GM19043 (cell line): Measurements from ENCODE around the gene ZNF609.

Experiments used
- ATAC-seq: cut with Tn5 transposase; IDR thresholded peaks from one replicate; pipeline ENCODE4 v1.9.1; 2021; ENCODE audit warnings: low read depth; ENCODE audit not compliant: unreplicated experiment

Gene ZNF609, protein sequence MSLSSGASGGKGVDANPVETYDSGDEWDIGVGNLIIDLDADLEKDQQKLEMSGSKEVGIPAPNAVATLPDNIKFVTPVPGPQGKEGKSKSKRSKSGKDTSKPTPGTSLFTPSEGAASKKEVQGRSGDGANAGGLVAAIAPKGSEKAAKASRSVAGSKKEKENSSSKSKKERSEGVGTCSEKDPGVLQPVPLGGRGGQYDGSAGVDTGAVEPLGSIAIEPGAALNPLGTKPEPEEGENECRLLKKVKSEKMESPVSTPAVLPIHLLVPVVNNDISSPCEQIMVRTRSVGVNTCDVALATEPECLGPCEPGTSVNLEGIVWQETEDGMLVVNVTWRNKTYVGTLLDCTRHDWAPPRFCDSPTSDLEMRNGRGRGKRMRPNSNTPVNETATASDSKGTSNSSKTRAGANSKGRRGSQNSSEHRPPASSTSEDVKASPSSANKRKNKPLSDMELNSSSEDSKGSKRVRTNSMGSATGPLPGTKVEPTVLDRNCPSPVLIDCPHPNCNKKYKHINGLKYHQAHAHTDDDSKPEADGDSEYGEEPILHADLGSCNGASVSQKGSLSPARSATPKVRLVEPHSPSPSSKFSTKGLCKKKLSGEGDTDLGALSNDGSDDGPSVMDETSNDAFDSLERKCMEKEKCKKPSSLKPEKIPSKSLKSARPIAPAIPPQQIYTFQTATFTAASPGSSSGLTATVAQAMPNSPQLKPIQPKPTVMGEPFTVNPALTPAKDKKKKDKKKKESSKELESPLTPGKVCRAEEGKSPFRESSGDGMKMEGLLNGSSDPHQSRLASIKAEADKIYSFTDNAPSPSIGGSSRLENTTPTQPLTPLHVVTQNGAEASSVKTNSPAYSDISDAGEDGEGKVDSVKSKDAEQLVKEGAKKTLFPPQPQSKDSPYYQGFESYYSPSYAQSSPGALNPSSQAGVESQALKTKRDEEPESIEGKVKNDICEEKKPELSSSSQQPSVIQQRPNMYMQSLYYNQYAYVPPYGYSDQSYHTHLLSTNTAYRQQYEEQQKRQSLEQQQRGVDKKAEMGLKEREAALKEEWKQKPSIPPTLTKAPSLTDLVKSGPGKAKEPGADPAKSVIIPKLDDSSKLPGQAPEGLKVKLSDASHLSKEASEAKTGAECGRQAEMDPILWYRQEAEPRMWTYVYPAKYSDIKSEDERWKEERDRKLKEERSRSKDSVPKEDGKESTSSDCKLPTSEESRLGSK (N-terminal part only)

DNA sequence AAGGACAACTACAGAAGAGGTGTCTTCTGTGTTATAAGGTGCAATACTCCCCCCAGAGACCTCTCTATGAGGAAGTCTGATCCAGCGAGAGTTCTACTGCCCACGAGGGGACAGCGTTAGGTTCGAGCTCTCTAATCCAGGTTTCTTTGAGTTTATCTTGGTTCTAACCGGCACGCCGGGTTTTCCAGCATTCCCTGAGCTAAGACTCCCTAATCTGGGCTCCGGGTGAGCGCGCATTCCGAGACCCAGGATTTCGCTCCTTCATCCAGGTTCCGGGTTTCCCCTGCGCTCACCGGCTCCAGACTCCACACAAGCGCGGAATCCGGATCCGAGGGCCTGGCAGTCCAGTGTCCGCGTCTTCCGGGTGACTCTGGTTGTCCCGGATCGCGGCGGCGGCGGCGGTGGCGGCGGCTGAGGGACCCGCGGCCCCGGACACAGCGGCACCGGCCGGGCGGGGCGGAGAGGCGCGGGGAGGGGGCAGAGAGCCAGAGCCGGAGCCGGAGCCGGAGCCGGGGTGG is at the start of gene ZNF609:
ZNF609 (plus strand) TSS at position 373 of the 518 bp plus-strand sequence. CDS start 38,842 bp downstream, outside the sequence.
- peak; percentile 41 for ATAC-seq

- ATAC-seq: no peak
Observed at GRCh38 chr15:64412216-64412615, 48.2 kb upstream of the ZNF609 start.

GRCh38 chr15:64422697-64423096 is 37.7 kb upstream of the ZNF609 start:
- ATAC-seq: no peak

DNA sequence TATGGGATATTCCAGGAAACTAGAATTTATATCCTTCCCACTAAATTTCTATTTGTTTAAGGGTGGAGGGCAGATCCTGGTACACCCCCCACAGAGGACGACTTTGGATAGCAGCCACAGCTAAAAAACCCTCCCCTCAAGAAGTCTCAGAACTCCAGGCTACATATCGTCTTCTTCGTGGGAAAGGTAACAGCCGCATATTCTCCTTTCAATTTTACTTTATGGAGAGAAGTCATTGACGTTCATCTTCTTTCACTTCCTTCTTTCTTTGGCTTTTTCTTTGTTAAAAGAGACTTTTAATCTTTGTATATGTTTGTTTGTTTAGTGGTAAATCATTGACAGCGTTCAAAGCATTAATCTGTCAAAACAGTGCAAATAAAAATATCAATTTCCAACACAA is 36.4 kb upstream of the ZNF609 start:
- ATAC-seq: no peak

- no peak for ATAC-seq
Observed at GRCh38 chr15:64425221-64425620, 35.2 kb upstream of the ZNF609 start.

GRCh38 chr15:64426845-64427465 is 33.4 kb upstream of the ZNF609 start:
- ATAC-seq: no peak

DNA sequence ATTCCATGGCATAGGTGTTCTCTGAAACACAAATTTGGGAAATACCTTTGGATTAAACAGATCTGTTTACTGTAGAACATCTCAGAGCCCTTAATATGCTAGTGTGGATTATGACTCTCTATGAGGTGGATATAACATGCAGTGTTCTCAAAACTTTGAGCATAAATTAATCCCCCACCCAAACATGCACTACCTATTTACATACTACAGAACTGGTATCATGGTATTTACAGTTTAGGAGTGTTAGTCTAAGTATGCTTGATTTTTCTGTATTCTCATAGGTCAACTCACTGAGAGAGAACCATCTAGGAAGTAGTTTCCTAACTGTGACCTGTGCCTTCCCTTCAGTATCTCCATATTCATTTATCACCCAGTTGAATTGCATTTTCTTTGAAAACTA is 30.9 kb upstream of the ZNF609 start:
- ATAC-seq: no peak

GRCh38 chr15:64430000-64430735 is 30.2 kb upstream of the ZNF609 start:
- ATAC-seq: no peak

- no peak for ATAC-seq
Observed at GRCh38 chr15:64437982-64438381, 22.4 kb upstream of the ZNF609 start.

DNA sequence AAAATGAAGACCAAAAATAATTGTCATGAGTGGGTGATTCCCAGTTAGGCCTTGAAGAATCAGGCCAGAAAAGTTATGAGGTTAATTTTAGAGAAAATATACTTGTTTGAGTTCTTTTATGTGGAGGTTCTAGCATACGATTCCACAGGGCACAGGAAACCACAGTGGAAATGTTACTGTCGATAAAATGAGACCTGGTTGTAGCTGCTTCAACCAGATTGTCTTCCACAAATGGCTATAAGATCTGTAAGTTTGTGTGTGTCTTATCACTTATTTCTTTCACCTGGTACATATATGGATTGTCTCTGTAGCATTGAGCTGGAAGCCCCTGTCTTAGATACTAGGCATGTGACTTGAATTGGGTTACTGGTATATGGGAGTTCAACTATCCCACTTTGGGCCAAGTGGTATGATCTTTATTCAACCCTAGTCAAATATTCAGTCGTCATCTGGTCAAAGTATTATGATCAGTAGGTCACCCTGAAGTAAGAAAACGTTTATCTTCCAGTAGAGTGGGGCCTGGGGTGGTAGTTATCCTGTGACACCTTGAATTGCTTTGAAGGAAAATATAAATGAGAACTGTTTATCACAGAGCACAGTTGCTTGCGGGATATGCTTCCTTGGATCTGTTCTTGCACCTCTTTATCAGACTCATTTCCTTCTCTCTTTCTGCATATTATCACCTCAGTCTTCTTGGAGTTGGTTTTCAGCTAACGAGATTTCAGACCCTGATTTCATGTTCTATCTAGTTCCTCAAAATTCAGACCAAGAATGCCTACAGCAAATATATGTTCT is 21.5 kb upstream of the ZNF609 start:
- no peak for ATAC-seq

GRCh38 chr15:64441852-64442251 is 18.5 kb upstream of the ZNF609 start:
- no peak for ATAC-seq

GRCh38 chr15:64443016-64443415 is 17.4 kb upstream of the ZNF609 start:
- no peak for ATAC-seq

- peak; percentile 48 for ATAC-seq
Observed at GRCh38 chr15:64443747-64444621, 16.4 kb upstream of the ZNF609 start.

GRCh38 chr15:64444836-64445235 is 15.5 kb upstream of the ZNF609 start:
- ATAC-seq: no peak

GRCh38 chr15:64447536-64448315 is 12.7 kb upstream of the ZNF609 start:
- no peak for ATAC-seq

DNA sequence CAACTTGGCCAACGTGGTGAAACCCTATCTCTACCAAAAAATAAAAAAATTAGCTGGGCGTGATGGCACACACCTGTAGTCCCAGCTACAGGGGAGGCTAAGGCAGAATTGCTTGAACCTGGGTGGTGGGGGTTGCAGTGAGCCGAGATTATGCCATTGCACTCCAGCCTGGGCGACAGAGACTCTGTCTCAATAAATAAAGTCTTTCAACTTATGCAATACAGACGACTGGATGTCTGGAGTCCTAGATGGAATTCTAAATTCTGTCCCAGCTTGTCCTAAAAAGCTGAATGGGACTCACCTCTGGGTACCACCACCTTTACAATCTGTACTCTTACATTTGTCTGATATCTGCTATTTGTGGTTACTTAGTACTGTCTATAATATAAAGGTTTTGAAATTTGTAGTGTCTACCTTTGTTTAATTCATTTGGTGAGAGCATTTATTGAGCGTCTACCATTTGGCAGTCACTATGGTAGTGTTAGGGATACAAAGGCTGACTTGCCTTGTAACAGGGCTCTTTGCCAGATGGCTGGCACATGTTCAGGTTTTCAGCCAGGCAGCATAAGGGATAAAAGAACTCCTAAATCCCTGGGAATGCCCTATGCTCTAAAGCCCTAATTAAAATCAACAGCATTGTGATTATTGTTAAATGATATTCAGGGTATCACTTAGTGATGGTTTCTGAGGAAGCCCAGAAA is 7.2 kb upstream of the ZNF609 start:
- no peak for ATAC-seq

DNA sequence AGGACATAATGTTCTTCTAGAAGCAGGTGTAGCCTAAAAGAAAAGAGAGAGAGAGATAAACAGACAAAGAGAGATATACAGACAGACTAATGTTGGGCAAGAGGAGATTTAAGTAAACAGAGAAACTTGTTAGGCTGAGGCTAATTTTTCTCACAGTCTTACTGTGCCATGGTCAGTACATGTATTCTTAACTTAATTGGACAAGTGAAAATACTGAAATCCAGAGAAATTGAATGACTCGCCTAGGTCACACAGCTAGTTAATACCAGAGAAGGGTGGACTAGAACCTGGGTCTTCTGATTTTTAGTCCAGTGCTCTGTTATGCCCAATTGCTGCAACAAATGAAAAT is 6.7 kb upstream of the ZNF609 start:
- no peak for ATAC-seq
